Loucy (cell line): ENCODE measurements around the gene CABCOCO1.

ENCODE experiments used
- H2AFZ ChIP-seq: fragments of 200-600 bp; sonication (generic); 2 replicates; pipeline ENCODE4 v1.6.0; 2016; ENCODE audit warnings: antibody characterized with exemption, mild to moderate bottlenecking, low read length, moderate library complexity
- H3F3A ChIP-seq: fragments of 200-600 bp; 2 replicates; pipeline ENCODE4 v1.6.0; 2016; ENCODE audit warnings: antibody characterized with exemption, low read depth, mild to moderate bottlenecking
- H3K27me3 ChIP-seq: fragments of 200-600 bp; sonication (generic); 2 replicates; pipeline ENCODE4 v1.6.1; 2014; ENCODE audit warnings: low read length, mild to moderate bottlenecking; ENCODE audit not compliant: insufficient read depth, poor library complexity, severe bottlenecking
- H3K36me3 ChIP-seq: fragments of 200-600 bp; sonication (generic); 2 replicates; pipeline ENCODE4 v1.6.1; 2016; ENCODE audit warnings: low read length; ENCODE audit not compliant: insufficient read depth
- H3K4me1 ChIP-seq: fragments of 200-600 bp; sonication (generic); 2 replicates; pipeline ENCODE4 v1.5.1; 2014; ENCODE audit warnings: low read length, mild to moderate bottlenecking; ENCODE audit not compliant: insufficient read depth, poor library complexity, severe bottlenecking
- H3K4me2 ChIP-seq: fragments of 200-600 bp; sonication (generic); 2 replicates; pipeline ENCODE4 v1.6.0; 2014; ENCODE audit warnings: antibody characterized with exemption, low read length, low read depth, mild to moderate bottlenecking; ENCODE audit not compliant: poor library complexity, severe bottlenecking
- H3K4me3 ChIP-seq: fragments of 200-600 bp; sonication (generic); 2 replicates; pipeline ENCODE4 v1.5.1; 2014; ENCODE audit warnings: low read length, mild to moderate bottlenecking, mixed read lengths; ENCODE audit not compliant: poor library complexity, severe bottlenecking
- H3K79me2 ChIP-seq: fragments of 200-600 bp; sonication (generic); 2 replicates; pipeline ENCODE4 v1.6.1; 2014; ENCODE audit warnings: low read length; ENCODE audit not compliant: insufficient read depth
- H3K9ac ChIP-seq: fragments of 200-600 bp; sonication (generic); 2 replicates; pipeline ENCODE4 v1.6.0; 2014; ENCODE audit warnings: mild to moderate bottlenecking, low read depth, low read length, moderate library complexity; ENCODE audit not compliant: poor library complexity, severe bottlenecking
- H3K9me2 ChIP-seq: fragments of 200-600 bp; sonication (generic); replicated peaks from 2 replicates; pipeline ENCODE4 v1.6.1; 2016; ENCODE audit warnings: low read depth, low read length, mixed read lengths
- H3K9me3 ChIP-seq: fragments of 200-600 bp; sonication (generic); 2 replicates; pipeline ENCODE4 v1.6.1; 2014; ENCODE audit warnings: mild to moderate bottlenecking, antibody characterized with exemption, low read length, low read depth; ENCODE audit not compliant: insufficient read depth
- H4K20me1 ChIP-seq: fragments of 200-600 bp; sonication (generic); 2 replicates; pipeline ENCODE4 v1.6.0; 2014; ENCODE audit warnings: antibody characterized with exemption, low read length, mild to moderate bottlenecking; ENCODE audit not compliant: insufficient read depth, poor library complexity, severe bottlenecking
- EZH2phosphoT487 ChIP-seq: fragments of 200-600 bp; IDR thresholded peaks from 2 replicates; pipeline ENCODE4 v1.6.1; 2018; ENCODE audit warnings: antibody characterized with exemption, mild to moderate bottlenecking, moderate library complexity, borderline replicate concordance
- TF ChIP-seq, protein P1 (sequence below): fragments of 200-600 bp; sonication (generic); conservative IDR thresholded peaks from 2 replicates; pipeline ENCODE4 v1.5.1; 2014; ENCODE audit warnings: mild to moderate bottlenecking, antibody characterized with exemption, low read length

The CABCOCO1 gene

DNA sequence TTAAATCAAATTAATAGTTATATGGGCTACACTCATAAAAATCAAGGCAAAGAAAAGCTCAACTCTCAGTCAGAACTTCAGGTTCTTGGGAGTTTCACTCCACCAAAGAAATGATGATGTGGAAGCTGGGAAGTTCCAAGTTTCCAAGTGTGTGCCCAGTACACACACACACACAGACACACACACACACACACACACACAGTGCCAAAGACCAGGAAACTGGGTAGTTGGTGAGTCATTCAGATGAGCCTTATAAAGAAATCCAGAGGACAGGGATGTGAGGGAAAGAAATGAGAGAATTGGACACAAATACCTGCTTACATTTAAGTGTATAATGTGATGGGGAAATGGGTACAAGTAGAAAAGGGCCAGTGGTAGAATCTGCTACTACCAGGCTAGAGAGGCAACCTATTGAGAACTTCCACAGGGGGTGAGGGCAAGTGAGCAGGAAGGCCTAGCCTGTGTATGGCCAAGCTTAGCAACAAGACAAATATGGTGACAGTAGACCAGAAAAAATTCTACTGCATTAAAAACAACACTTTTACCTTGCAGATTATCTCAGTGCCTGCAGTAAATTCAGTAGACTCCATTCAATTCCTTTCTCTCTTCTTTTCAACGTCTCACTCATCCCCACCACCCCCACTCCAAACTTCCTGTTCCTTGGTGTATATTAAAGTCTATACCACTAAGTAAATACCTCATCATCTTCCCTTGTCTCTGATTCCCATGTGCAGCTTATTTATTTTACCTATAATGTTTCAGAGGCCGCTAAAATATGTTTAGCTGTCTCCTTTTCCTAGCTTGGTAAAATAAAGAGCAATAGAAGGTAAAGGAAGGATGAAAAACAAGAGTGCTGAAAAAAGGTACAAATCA lies 95.0 kb downstream of the CABCOCO1 start:
- no peaks in the 10 kb centered on the region for H3K9me2 ChIP-seq
- H3F3A ChIP-seq: peaks cover 13% of the 10 kb centered on the region
- H3K27me3 ChIP-seq: no peaks in the 10 kb centered on the region
- no peaks in the 10 kb centered on the region for H3K79me2 ChIP-seq
- no peaks in the 10 kb centered on the region for H3K9me3 ChIP-seq
- H3K9ac ChIP-seq: peak overlapping the region; percentile 39
- H3K4me2 ChIP-seq: peak overlapping the region; percentile 6
- no peaks in the 10 kb centered on the region for H3K36me3 ChIP-seq
- H3K4me1 ChIP-seq: peaks cover 96% of the 10 kb centered on the region
- no peak for TF ChIP-seq EZH2phosphoT487
- TF ChIP-seq, protein P1, sequence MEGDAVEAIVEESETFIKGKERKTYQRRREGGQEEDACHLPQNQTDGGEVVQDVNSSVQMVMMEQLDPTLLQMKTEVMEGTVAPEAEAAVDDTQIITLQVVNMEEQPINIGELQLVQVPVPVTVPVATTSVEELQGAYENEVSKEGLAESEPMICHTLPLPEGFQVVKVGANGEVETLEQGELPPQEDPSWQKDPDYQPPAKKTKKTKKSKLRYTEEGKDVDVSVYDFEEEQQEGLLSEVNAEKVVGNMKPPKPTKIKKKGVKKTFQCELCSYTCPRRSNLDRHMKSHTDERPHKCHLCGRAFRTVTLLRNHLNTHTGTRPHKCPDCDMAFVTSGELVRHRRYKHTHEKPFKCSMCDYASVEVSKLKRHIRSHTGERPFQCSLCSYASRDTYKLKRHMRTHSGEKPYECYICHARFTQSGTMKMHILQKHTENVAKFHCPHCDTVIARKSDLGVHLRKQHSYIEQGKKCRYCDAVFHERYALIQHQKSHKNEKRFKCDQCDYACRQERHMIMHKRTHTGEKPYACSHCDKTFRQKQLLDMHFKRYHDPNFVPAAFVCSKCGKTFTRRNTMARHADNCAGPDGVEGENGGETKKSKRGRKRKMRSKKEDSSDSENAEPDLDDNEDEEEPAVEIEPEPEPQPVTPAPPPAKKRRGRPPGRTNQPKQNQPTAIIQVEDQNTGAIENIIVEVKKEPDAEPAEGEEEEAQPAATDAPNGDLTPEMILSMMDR: no peak
- no peak overlapping the region for H3K4me3 ChIP-seq
- peak overlapping the region; percentile 60; the same call in 1 of the 2 replicates for H2AFZ ChIP-seq
- no peaks in the 10 kb centered on the region for H4K20me1 ChIP-seq

DNA sequence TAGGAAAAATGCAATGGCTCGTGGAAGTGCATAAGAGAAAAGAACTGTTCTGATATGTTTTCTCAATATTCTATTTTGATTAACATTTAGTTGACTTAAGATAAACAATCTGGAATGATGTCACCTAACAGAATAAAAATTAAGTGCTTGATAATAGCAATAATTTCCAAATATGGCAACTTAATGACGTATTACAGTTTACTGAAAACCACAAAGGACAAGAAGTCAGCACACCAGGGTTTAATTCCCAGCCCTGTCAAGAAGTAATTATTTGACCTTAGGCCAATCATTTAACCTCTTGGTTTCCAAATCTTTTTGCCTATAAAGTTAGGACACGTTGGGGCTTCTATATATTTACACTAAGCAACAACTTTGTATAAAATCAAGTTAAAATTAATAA lies 95.7 kb downstream of the CABCOCO1 start:
- peak overlapping the region; percentile 5 for H3K4me2 ChIP-seq
- TF ChIP-seq, protein P1: no peak
- TF ChIP-seq EZH2phosphoT487: no peak
- H3K9me3 ChIP-seq: no peaks in the 10 kb centered on the region
- H3K9me2 ChIP-seq: no peaks in the 10 kb centered on the region
- H3K79me2 ChIP-seq: no peaks in the 10 kb centered on the region
- H2AFZ ChIP-seq: no peak overlapping the region
- peaks cover 8% of the 10 kb centered on the region for H3F3A ChIP-seq
- no peaks in the 10 kb centered on the region for H3K27me3 ChIP-seq
- H3K9ac ChIP-seq: no peak overlapping the region
- no peak overlapping the region for H3K4me3 ChIP-seq
- H4K20me1 ChIP-seq: no peaks in the 10 kb centered on the region
- peaks cover 96% of the 10 kb centered on the region for H3K4me1 ChIP-seq
- no peaks in the 10 kb centered on the region for H3K36me3 ChIP-seq

DNA sequence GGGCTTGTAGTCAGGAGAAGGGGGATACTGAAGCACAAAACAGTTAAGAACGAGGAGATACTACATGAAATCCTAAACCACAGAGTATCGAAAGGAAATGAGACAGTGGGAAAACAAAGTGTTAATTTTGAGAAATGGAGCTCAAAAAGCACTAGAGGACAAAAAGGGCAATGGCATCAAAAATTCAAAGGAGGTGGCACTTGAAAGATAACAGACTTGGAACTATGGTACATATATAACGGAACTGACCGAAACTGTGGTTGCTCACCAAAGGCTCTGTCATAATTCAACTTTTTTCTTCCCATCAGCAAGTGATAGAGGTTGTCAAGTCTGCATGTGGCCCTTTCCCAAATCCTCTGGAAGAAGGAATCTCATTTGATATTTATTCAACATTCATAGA lies 97.0 kb downstream of the CABCOCO1 start:
- 0 out of 2 replicates have a peak overlapping the region, but pooled peaks have one; percentile 5 for H2AFZ ChIP-seq
- H3F3A ChIP-seq: peaks cover 19% of the 10 kb centered on the region
- H3K9me2 ChIP-seq: no peaks in the 10 kb centered on the region
- H3K9ac ChIP-seq: no peak overlapping the region
- no peak overlapping the region for H3K4me3 ChIP-seq
- no peaks in the 10 kb centered on the region for H4K20me1 ChIP-seq
- no peaks in the 10 kb centered on the region for H3K27me3 ChIP-seq
- H3K9me3 ChIP-seq: no peaks in the 10 kb centered on the region
- H3K79me2 ChIP-seq: no peaks in the 10 kb centered on the region
- TF ChIP-seq, protein P1: 0 out of 2 replicates have a peak, but pooled peaks have one; percentile 8
- TF ChIP-seq EZH2phosphoT487: no peak
- H3K36me3 ChIP-seq: no peaks in the 10 kb centered on the region
- H3K4me2 ChIP-seq: no peak overlapping the region
- H3K4me1 ChIP-seq: peaks cover 96% of the 10 kb centered on the region
